Effector memory CD8-positive, alpha-beta T cell (primary cell): ENCODE data around the gene INPP4B.
"Not testable (repeated sequence)": the region's sequence is repeated elsewhere in the genome, so short reads cannot be mapped to it uniquely, and the experiment has no call there.

Experiments used
- ATAC-seq: fragments of 150-1000 bp; cut with Tn5 transposase; replicated peaks from 2 replicates; pipeline ENCODE4 v1.10.0; 2021; ENCODE audit warnings: mild to moderate bottlenecking, moderate library complexity
- DNase-seq, 3 experiments: peaks; one replicate each; pipeline ENCODE4 v3.0.0; 2021
- H3K27ac Mint-ChIP-seq, 2 donors: one replicate each; pipeline ENCODE4 v1.8.0; 2022; ENCODE audit warnings: mild to moderate bottlenecking in 2 of 2, mixed read lengths in 2 of 2, moderate library complexity in 2 of 2
- H3K27me3 Mint-ChIP-seq, 2 donors: one replicate each; pipeline ENCODE4 v1.8.0; 2022; ENCODE audit warnings: mixed read lengths in 2 of 2
- H3K36me3 Mint-ChIP-seq: one replicate; pipeline ENCODE4 v1.8.0; 2022; ENCODE audit warnings: mild to moderate bottlenecking, moderate library complexity, mixed read lengths; ENCODE audit not compliant: insufficient read depth
- H3K4me1 Mint-ChIP-seq, 2 donors: one replicate each; pipeline ENCODE4 v1.8.0; 2022; ENCODE audit warnings: low read depth in 2 of 2, mixed read lengths in 2 of 2
- H3K4me3 Mint-ChIP-seq, 2 donors: one replicate each; pipeline ENCODE4 v1.8.0; 2022; ENCODE audit warnings: mild to moderate bottlenecking in 2 of 2, mixed read lengths in 2 of 2, moderate library complexity in 2 of 2
- H3K9me3 Mint-ChIP-seq, 2 donors: one replicate each; pipeline ENCODE4 v1.8.0; 2022; ENCODE audit warnings: mixed read lengths in 2 of 2

INPP4B gene

DNA sequence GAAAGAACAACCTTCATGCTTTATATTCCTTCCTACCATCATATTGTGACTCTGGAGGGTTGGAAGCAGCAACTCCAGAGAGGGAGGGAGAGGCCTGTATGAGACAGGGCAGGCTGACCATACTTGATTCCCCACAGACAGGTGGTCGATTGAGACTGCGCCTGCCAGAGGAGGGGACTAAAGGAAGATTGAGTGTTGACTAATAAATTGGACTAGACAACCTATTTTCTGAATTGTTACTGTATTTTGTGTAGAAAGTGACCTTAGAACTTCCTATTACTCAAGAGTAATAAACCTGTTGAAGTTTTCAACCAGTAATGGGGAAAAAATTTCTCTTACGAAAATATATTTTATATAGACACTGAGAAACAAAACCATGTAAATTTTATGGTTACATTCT lies 301.5 kb downstream of the INPP4B start:
- Mint-ChIP-seq H3K27me3 (no peaks in the 10 kb centered on the region), H3K4me1 (no peaks in the 10 kb centered on the region), H3K4me3 (no peak overlapping the region), H3K36me3 (no peaks in the 10 kb centered on the region), H3K9me3 (no peaks in the 10 kb centered on the region), H3K27ac (no peak overlapping the region)
- no peak for DNase-seq
- ATAC-seq, result no peak

DNA sequence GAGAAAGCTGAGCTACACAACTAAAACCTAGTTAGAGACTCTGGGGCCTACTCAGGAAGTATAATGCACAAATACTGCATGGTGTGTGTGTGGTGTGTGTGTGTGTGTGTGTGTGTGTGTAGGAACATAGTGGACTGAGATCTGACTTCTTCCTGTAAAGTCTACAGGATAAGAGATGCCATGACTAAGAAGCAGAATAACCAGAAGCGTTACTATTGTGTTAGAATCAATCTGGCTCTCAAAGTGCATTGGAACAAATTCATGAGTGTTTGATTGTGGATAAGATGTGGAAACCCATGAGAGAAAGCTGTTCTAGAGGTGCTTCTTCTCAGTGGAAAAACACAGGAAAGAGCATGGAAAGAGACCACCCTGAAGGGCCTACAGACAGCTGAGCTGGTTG lies 302.1 kb downstream of the INPP4B start:
- no peaks in the 10 kb centered on the region for H3K9me3 Mint-ChIP-seq
- DNase-seq (no peak), ATAC-seq (no peak)
- H3K4me1 Mint-ChIP-seq, result no peaks in the 10 kb centered on the region
- no peaks in the 10 kb centered on the region for H3K27me3 Mint-ChIP-seq
- no peak overlapping the region for H3K4me3 Mint-ChIP-seq
- H3K27ac Mint-ChIP-seq, result no peak overlapping the region
- H3K36me3 Mint-ChIP-seq, result no peaks in the 10 kb centered on the region

DNA sequence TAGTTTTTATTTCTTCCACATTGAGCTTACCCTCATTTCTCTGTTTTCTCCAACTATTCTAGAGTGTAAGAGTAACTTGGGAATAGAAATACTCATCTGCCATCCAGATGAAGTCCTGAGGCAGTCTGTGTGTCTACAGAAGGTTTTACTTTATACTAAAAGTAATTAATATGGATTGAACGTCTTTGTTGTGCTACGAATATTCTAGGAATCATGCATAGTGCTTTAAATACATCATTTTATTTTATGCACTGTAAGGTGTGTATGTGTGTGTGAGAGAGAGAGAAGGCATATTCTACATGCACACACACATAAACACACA lies 305.7 kb downstream of the INPP4B start:
- H3K4me1 Mint-ChIP-seq, result no peaks in the 10 kb centered on the region
- ATAC-seq (no peak), DNase-seq (no peak)
- H3K27ac Mint-ChIP-seq, result no peak overlapping the region
- no peaks in the 10 kb centered on the region for H3K36me3 Mint-ChIP-seq
- no peaks in the 10 kb centered on the region for H3K27me3 Mint-ChIP-seq
- no peaks in the 10 kb centered on the region for H3K9me3 Mint-ChIP-seq
- H3K4me3 Mint-ChIP-seq, result no peak overlapping the region

DNA sequence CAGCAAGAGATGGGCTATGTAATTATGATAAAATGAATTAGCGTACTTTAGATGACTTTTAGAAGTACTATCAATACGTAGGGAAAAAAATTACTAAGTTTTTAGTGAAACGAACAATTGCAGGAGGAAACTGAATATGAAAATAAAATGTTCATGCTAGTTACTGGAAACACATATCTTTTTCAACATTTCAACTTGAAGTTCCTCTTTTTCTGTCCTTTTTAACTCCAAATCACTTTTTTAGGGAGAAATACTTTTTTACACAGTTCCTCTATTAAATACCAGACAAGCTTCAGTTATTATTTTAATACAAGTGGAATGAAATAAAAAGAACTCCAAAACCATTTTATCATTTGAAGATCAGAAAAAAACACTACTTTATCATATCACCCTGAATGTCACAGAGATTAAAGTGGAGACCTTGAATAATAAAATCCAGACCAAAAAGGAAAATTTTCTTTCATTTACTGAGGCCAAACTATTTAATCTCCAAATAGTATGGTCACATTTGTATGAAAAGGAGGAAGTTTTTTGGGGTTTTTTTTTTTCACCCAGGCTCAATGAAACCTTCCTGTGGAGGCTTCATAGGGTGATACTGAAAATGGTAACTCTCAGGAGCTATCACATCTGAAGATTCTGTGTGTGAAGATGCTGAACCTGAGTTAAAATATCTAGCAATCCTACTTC lies 306.2 kb downstream of the INPP4B start:
- DNase-seq (no peak), ATAC-seq (no peak)
- no peaks in the 10 kb centered on the region for H3K36me3 Mint-ChIP-seq
- no peaks in the 10 kb centered on the region for H3K27me3 Mint-ChIP-seq
- no peak overlapping the region for H3K4me3 Mint-ChIP-seq
- H3K9me3 Mint-ChIP-seq, result no peaks in the 10 kb centered on the region
- no peak overlapping the region for H3K27ac Mint-ChIP-seq
- H3K4me1 Mint-ChIP-seq, result no peaks in the 10 kb centered on the region

DNA sequence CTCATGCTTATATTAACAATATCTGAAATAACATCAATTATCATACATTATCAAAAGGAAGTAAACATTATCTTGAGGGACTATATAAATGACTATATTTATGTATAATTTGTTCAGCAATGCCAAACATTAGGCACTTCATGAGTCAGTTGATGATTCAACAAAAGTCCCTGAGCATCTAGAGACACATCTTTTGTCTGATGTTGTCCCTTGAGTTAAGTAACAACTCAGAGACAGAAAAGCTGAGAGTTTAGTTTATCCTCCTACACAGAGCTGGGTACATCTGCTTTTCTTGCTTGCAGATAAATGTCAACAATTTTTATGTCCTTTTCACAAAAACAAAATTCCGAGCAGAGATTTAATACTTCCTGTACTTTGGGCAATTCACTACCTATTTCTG lies 311.1 kb downstream of the INPP4B start:
- no peak for DNase-seq
- H3K4me3 Mint-ChIP-seq, result no peak overlapping the region
- no peak for ATAC-seq
- no peaks in the 10 kb centered on the region for H3K36me3 Mint-ChIP-seq
- H3K4me1 Mint-ChIP-seq, result no peaks in the 10 kb centered on the region
- no peaks in the 10 kb centered on the region for H3K27me3 Mint-ChIP-seq
- no peaks in the 10 kb centered on the region for H3K9me3 Mint-ChIP-seq
- H3K27ac Mint-ChIP-seq, result no peak overlapping the region

DNA sequence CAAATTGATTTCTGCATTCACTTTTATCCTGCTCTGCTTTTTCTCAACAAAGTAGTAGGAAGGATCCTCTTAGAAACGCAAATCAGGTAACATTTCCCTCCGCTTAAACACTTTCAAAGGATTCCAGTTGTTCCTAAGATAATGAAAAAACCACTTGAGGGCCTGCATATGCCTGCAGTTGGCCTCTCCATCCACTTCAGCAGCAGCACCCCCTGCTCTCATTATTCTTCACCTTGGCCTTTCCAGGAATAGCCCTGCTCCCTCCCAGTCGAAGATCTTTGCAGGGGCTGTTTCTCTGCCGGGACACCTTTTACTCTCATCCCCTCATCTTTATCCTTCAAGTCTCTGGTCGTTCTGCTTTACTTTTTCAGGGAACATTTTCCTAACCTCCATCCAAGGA lies 314.0 kb downstream of the INPP4B start:
- Mint-ChIP-seq H3K9me3 (no peaks in the 10 kb centered on the region), H3K4me3 (no peak overlapping the region), H3K36me3 (no peaks in the 10 kb centered on the region), H3K27me3 (no peaks in the 10 kb centered on the region), H3K27ac (no peak overlapping the region), H3K4me1 (no peaks in the 10 kb centered on the region)
- no peak for ATAC-seq
- DNase-seq, result no peak

DNA sequence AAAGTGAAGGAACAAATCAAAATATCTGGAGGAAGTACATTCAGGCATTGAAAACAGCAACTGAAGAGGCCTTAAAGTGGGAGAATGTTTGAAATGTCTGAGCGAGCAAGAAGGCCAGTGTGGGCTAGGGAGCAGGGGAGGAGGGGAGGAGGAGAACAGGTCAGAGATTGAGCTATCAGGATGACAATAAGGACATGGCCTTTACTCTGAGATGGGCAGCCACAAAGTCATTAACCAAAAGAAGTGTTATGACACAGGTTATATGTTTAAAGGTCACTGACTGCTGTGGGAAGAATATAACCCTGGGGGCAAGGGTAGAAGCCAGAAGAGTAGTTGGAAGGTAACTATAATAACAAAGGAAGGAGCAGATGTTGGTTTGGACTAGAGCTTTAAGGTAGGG lies 315.4 kb downstream of the INPP4B start:
- ATAC-seq, result no peak

DNA sequence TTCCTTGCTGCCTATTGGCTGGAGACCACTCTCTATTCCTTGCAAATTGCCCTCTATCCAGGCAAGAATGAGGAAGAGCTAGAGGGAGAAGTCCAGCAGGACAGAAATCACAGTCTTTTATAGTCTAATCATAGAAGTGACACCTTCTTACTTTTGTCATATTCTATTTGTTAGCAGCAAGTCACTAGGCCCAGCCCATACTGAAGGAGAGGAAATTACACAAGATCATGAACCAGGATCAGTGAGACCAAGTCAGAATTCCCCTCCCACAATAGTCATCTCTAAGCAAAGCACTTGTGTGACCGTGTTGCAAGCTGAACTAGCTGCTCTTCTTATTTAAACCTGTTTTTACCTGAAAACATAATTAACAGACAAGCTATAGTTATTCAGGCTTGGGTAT lies 317.7 kb downstream of the INPP4B start:
- Mint-ChIP-seq H3K4me1 (no peaks in the 10 kb centered on the region), H3K9me3 (no peaks in the 10 kb centered on the region), H3K36me3 (no peaks in the 10 kb centered on the region), H3K4me3 (no peak overlapping the region), H3K27me3 (no peaks in the 10 kb centered on the region), H3K27ac (no peak overlapping the region)
- ATAC-seq (no peak), DNase-seq (no peak)

More for the DNA sequence above, 315.4 kb downstream of the INPP4B start:
- no peaks in the 10 kb centered on the region for H3K4me1 Mint-ChIP-seq
- H3K36me3 Mint-ChIP-seq, result no peaks in the 10 kb centered on the region
- DNase-seq, result no peak
- H3K27me3 Mint-ChIP-seq, result no peaks in the 10 kb centered on the region
- no peak overlapping the region for H3K4me3 Mint-ChIP-seq
- no peaks in the 10 kb centered on the region for H3K9me3 Mint-ChIP-seq
- H3K27ac Mint-ChIP-seq, result peak overlapping the region in 1 of 2 donors; percentile 0

DNA sequence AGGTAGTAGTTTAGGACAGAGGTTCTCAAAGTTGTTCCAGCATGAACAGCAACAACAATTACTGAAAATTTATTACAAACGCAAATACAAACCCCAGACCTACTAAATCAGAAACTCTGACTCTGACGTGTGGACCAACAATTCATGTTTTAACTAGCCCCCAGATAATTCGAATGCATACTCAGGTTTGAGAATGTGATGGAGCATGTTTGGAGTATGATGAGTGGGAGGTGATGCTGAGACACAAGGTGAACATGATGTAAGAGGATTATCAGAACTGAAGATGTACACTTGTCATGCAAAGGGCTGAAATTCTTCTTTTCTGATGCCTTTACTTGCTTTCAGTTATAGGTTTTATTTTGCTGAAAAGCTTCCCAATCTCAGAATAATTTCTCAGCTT lies 323.0 kb downstream of the INPP4B start:
- no peak overlapping the region for H3K27ac Mint-ChIP-seq
- no peaks in the 10 kb centered on the region for H3K4me1 Mint-ChIP-seq
- H3K27me3 Mint-ChIP-seq, result no peaks in the 10 kb centered on the region
- no peaks in the 10 kb centered on the region for H3K36me3 Mint-ChIP-seq
- no peak for DNase-seq
- no peak overlapping the region for H3K4me3 Mint-ChIP-seq
- H3K9me3 Mint-ChIP-seq, result no peaks in the 10 kb centered on the region
- no peak for ATAC-seq

DNA sequence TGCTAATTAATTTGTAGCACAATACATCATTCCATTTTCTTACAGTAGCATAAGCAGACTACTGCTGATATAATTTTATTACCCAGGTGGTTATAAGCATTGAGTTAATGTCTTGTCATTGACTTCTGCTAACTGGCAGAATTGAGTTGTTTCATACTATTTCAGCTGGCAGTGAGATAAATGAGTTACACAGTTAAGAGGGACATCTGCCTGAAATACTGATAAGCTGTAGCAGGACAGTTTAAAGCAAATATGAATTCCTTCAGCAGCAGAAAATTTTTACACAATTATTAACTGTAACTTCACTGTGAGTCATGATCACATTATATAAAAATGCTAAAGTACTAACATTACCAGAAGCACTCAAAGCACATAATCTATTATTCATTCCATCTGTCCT lies 326.8 kb downstream of the INPP4B start:
- Mint-ChIP-seq H3K9me3 (no peaks in the 10 kb centered on the region), H3K36me3 (no peaks in the 10 kb centered on the region), H3K4me3 (no peak overlapping the region), H3K4me1 (no peaks in the 10 kb centered on the region), H3K27me3 (no peaks in the 10 kb centered on the region), H3K27ac (no peak overlapping the region)
- ATAC-seq (no peak), DNase-seq (no peak)

DNA sequence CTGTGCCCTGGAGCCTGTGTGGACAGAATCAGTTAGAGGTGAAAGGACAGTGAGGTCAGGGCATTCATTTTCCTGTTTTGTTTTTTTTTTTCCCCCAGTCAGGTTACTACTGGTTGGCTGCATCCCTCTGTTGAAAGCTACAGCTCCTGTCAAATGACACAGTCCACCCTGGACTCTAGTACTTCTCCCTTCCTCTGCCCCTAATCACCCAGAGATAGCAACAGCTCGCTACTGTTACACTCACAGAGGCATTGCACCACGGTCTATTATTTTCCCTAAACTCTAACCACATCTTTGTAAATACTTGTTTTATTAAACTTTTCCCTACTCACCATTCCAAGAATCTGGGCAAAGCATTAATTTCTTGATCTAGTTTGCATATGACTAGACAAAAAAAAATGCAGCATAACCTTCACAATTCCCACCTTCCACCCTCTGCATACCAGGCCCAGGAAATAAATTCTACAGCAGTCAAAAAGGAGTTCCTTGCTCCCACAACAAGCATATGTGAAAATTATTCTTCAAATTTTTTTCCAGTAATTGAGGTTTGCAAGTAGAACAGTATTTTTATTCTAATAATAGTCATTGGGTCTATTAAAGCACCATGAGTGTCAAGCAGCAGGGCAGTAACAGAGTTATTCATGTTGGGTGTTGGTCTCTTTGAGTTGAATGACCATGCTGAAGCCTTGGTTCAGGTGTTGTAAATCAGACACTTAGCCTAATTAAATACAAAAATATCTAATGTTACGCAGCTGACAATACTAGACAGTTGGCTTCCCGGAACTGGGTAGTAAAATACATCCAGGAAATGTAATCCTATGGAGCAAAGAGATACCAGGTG lies 329.2 kb downstream of the INPP4B start:
- no peak overlapping the region for H3K27ac Mint-ChIP-seq
- H3K27me3 Mint-ChIP-seq, result no peaks in the 10 kb centered on the region
- H3K36me3 Mint-ChIP-seq, result no peaks in the 10 kb centered on the region

DNA sequence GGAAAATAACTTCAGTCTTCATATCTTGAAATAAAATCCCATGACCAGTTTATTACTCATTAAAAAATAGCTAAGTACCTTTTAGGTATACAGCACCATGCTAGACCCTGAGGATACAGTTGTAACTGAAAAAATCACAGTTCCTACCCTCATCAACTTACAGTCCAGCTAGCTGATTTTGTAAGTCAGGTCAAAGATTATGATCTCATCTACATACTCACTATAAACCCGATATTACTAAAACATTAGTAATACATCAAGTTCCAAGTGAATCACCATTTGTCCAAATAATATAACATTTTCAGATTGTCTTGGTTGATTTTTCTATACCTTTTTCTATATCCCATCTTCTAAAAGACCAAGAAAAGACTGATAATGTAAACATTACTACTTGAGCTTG lies 333.9 kb downstream of the INPP4B start:
- H3K27ac Mint-ChIP-seq, result no peak overlapping the region
- no peak for DNase-seq
- H3K36me3 Mint-ChIP-seq, result no peaks in the 10 kb centered on the region
- no peaks in the 10 kb centered on the region for H3K9me3 Mint-ChIP-seq
- no peaks in the 10 kb centered on the region for H3K27me3 Mint-ChIP-seq
- no peak for ATAC-seq
- no peaks in the 10 kb centered on the region for H3K4me1 Mint-ChIP-seq
- no peak overlapping the region for H3K4me3 Mint-ChIP-seq

More for the DNA sequence above, 329.2 kb downstream of the INPP4B start:
- no peaks in the 10 kb centered on the region for H3K9me3 Mint-ChIP-seq
- H3K4me1 Mint-ChIP-seq, result no peaks in the 10 kb centered on the region
- DNase-seq (no peak), ATAC-seq (no peak)
- H3K4me3 Mint-ChIP-seq, result no peak overlapping the region

DNA sequence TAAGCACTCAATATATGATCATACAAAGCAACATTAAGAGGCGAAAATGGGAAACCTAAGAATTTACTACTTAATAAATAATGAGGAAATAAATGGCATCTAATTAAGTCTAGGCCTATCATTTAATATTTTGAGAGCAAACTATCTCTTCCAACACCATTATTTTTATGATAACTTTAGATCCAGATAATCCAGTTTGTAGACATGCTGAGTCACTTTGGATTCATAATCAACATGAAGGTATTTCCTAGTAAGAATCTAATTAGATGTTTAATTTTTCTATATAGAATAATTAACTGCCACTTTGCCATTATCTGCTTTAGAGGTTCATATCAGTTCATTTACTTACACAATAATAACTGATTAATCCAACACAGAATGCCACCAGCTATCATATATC lies 336.2 kb downstream of the INPP4B start:
- Mint-ChIP-seq H3K27ac (no peak overlapping the region), H3K36me3 (no peaks in the 10 kb centered on the region), H3K27me3 (no peaks in the 10 kb centered on the region), H3K4me3 (no peak overlapping the region), H3K9me3 (no peaks in the 10 kb centered on the region), H3K4me1 (no peaks in the 10 kb centered on the region)
- ATAC-seq (no peak), DNase-seq (no peak)

DNA sequence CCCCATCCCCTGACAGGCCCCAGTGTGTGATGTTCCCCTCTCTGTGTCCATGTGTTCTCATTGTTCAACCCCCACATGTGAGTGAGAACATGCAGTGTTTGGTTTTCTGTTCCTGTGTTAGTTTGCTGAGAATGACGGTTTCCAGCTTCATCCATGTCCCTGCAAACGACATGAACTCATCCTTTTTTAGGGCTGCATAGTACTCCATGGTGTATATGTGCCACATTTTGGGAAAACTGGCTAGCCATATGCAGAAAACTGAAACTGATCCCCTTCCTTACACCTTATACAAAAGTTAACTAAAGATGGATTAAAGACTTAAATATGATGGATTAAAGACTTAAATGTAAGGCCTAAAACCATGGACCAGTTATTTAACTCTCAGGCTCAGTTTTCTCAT lies 336.7 kb downstream of the INPP4B start:
- not testable (repeated sequence) for H3K27me3 Mint-ChIP-seq, H3K4me1 Mint-ChIP-seq

More for the DNA sequence above, 336.7 kb downstream of the INPP4B start:
- not testable (repeated sequence) for H3K36me3 Mint-ChIP-seq, ATAC-seq, H3K9me3 Mint-ChIP-seq, DNase-seq, H3K27ac Mint-ChIP-seq, H3K4me3 Mint-ChIP-seq
